ENCODE data around the gene FUT8. TPM values are rescaled to one million over a fixed set of nuclear protein-coding genes. Genes with fewer than 3 reads are reported as not detected.

FUT8 gene
- total RNA-seq, 4 donors from 2014 or later: 5.5 to 25.4 (median 8.8) TPM

DNA sequence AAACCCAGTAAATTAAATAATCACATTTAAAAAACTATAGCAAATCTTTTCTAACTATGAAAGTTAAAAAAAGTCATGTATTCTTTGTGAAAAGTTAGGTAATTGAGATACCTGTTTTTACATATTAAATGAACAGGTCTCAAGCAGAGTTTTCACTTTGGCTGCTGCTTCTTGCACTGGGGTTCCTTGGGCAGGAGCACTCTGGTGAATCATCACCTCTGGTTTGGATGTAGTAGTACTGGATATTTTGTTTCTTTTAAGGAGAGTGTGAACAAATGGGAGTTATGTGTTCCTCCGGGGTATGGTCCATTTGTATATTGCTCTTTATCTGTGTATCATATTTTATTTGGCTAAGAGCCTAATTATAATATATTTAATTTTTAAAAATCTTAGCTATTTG is 82.7 kb downstream of the FUT8 start:
- WGBS, 2 donors: 86 to 87% methylated on average over 1 of the region's 1 CpG
- intact Hi-C loops (cut with DNase I): no loop called here
- Histone ChIP-seq H3K27me3 (no peaks in the 10 kb centered on the region), H3K4me3 (no peak overlapping the region), H3K27ac (no peak overlapping the region), H3K36me3 (no peaks in the 10 kb centered on the region), H3K4me1 (peaks cover 0 to 6% (median 0%) of the 10 kb centered on the region in 3 donors), H3K9me3 (no peaks in the 10 kb centered on the region)
- no peak for DNase-seq
- TF ChIP-seq POLR2A (IDR thresholded peaks at IDR 0.05): no peak
- TF ChIP-seq, protein P1, sequence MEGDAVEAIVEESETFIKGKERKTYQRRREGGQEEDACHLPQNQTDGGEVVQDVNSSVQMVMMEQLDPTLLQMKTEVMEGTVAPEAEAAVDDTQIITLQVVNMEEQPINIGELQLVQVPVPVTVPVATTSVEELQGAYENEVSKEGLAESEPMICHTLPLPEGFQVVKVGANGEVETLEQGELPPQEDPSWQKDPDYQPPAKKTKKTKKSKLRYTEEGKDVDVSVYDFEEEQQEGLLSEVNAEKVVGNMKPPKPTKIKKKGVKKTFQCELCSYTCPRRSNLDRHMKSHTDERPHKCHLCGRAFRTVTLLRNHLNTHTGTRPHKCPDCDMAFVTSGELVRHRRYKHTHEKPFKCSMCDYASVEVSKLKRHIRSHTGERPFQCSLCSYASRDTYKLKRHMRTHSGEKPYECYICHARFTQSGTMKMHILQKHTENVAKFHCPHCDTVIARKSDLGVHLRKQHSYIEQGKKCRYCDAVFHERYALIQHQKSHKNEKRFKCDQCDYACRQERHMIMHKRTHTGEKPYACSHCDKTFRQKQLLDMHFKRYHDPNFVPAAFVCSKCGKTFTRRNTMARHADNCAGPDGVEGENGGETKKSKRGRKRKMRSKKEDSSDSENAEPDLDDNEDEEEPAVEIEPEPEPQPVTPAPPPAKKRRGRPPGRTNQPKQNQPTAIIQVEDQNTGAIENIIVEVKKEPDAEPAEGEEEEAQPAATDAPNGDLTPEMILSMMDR (IDR thresholded peaks at IDR 0.05): no peak

DNA sequence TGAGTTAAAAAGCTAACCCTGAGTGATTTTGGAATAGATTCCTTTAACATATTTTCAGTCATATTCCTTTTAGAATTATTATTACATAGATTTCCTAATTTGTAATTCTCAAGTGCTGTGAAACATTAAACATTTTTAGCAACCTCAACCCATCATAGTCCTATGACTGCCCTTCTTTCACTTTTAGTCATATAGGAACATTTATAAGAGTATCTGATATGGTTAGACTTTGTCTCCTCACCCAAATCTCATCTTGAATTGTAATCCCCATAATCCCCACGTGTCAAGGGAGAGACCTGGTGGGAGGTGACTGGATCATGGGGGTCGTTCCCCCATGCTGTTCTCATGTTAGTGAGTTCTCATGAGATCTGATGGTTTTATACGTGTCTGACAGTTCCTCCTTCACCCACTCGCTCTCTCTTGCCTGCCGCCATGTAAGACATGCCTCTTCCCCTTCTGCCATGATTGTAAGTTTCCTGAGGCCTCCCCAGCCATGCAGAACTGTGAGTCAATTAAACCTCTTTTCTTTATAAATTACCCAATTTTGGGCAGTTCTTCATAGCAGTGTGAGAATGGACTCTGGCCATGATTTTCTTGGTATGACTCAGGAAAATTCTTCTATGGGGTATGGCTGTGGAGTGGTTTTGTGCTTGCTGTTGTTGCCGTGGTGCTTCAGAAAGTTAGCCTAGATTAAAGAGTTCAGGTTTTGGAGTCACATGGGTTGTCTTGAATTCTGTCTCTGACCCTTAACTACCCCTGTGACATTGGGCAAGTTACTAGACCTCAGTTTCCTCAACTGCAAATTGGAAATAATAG is 83.9 kb downstream of the FUT8 start:
- intact Hi-C loops (cut with DNase I): no loop called here
- H3K4me1 ChIP-seq: peaks cover 0 to 6% (median 0%) of the 10 kb centered on the region in 3 donors
- H3K27ac ChIP-seq: no peak overlapping the region
- no peaks in the 10 kb centered on the region for H3K36me3 ChIP-seq
- TF ChIP-seq, protein P1 (IDR thresholded peaks at IDR 0.05): no peak
- no peak for TF ChIP-seq POLR2A (IDR thresholded peaks at IDR 0.05)
- no peaks in the 10 kb centered on the region for H3K27me3 ChIP-seq
- H3K9me3 ChIP-seq: no peaks in the 10 kb centered on the region
- no peak for DNase-seq
- H3K4me3 ChIP-seq: no peak overlapping the region
- WGBS, 2 donors: 89 to 96% methylated on average over 6 of the region's 6 CpGs

DNA sequence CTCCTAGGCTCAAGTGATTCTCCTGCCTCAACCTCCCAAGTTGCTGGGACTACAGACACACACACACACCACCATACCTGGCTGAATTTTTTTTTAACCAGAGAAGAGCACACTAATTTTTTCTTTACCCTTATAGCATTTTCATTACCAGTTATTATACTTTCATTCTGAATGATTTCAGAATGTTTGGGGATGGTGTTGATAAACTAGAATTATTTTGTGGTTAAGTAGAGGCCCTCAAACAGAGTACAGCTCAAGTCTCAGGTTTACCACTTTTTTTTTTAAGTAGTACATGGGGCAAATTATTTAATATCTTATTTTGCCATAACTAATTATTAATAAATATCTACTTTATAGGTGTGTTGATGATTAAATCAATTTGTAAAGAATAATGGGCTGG is 86.6 kb downstream of the FUT8 start:
- H3K4me3 ChIP-seq: no peak overlapping the region
- H3K4me1 ChIP-seq: peaks cover 0 to 6% (median 0%) of the 10 kb centered on the region in 3 donors
- no peak for TF ChIP-seq POLR2A (IDR thresholded peaks at IDR 0.05)
- TF ChIP-seq, protein P1 (IDR thresholded peaks at IDR 0.05): no peak
- DNase-seq: no peak
- intact Hi-C loops (cut with DNase I): no loop called here
- H3K36me3 ChIP-seq: no peaks in the 10 kb centered on the region
- H3K27ac ChIP-seq: no peak overlapping the region
- no peaks in the 10 kb centered on the region for H3K27me3 ChIP-seq
- no peaks in the 10 kb centered on the region for H3K9me3 ChIP-seq

DNA sequence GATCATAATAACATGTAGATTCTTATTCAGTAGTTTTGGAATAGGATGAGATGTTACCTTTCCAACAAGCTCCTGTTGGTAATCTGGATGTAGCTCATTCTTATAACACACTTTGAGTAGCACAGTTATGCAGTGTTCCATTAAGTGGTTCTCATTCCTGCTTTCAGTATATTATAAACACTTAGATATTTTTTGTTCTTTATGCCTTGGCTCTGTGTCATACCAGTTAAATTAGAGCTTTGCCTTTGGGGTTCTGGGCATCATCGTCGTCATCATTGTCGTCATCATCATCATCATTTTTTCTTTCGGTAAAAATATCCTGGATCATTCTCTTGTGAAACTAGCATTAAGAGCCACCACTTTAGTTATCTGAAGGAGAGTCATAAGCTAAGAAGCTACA is 87.5 kb downstream of the FUT8 start:
- no peaks in the 10 kb centered on the region for H3K9me3 ChIP-seq
- 81 to 93% methylated on average over 4 of the region's 4 CpGs for WGBS, 2 donors
- no peaks in the 10 kb centered on the region for H3K36me3 ChIP-seq

DNA sequence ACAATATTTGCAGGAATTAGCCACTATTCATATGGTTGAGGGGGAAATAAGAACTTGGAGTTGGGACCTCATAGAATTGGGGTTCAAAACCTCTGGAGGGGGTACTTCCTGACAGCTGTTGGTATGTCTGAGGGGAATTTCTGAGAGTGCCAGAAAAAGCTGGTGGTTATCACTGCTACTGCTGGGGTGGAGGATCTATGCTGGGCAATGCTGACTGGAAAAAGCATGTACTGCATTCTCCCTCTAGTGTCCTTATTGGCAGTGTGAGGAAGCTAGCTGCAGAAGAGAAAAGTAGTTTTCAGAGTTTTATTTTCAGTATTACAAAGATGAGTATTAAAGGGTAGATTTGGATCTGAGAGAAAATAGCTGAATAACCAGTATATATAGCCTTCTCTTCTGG is 88.8 kb downstream of the FUT8 start:
- Histone ChIP-seq H3K27ac (no peak overlapping the region), H3K4me3 (no peak overlapping the region), H3K36me3 (no peaks in the 10 kb centered on the region), H3K9me3 (no peaks in the 10 kb centered on the region), H3K27me3 (no peaks in the 10 kb centered on the region), H3K4me1 (peaks cover 0 to 6% (median 0%) of the 10 kb centered on the region in 3 donors)
- TF ChIP-seq, protein P1 (IDR thresholded peaks at IDR 0.05): no peak
- TF ChIP-seq POLR2A (IDR thresholded peaks at IDR 0.05): no peak
- intact Hi-C loops (cut with DNase I): no loop called here
- no peak for DNase-seq

More for the DNA sequence above, 87.5 kb downstream of the FUT8 start:
- intact Hi-C loops (cut with DNase I): no loop called here
- Histone ChIP-seq H3K4me1 (peaks cover 0 to 6% (median 0%) of the 10 kb centered on the region in 3 donors), H3K4me3 (no peak overlapping the region), H3K27me3 (no peaks in the 10 kb centered on the region), H3K27ac (no peak overlapping the region)
- no peak for TF ChIP-seq POLR2A (IDR thresholded peaks at IDR 0.05)
- TF ChIP-seq, protein P1 (IDR thresholded peaks at IDR 0.05): no peak
- DNase-seq: no peak
